ENCODE measurements around the gene TLR6.

TLR6 gene

DNA sequence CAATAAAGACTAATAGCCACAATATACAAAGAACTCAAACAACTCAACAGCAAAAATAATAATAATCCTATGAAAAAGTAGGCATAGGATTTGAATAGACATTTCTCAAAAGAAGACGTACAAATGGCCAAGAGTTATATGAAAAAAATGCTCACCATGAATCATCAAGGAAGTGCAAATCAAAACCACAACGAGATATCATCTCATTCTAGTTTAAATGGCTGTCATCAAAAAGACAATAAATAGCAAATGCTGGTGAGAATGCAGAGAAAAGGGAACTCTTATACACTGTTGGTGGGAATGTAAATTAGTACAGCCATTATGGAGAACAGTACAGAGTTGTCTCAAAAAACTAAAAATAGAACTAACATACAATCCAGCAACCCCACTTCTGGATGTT lies 18.8 kb downstream of the TLR6 start:
- no peaks in the 10 kb centered on the region for H3K9me3 ChIP-seq (ENCODE audit: control insufficient read depth, insufficient read depth, low read depth, low read length)
- no peak overlapping the region for H3K4me3 ChIP-seq (ENCODE audit: low read depth, low read length)
- H3K9ac ChIP-seq (ENCODE audit: low read length): no peak overlapping the region

DNA sequence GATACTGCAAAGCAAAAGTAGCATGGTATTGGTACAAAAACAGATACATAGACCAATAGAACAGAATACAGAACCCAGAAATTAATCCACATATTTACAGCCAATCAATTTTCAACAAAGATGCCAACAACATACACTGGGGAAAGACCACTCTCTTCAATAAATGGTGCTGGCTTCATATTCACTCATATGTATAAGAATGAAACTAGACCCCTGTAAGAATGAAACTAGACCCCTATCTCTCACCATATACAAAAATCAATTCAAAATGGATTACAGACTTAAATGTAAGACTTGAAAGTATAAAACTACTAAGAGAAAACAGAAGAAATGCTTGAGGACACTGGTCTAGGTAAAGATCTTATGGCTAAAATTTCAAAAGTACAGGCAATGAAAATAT lies 19.3 kb downstream of the TLR6 start:
- no peaks in the 10 kb centered on the region for H3K36me3 ChIP-seq (ENCODE audit: control insufficient read depth, insufficient read depth, low read length)
- H3K27ac ChIP-seq (ENCODE audit: low read depth, low read length): no peak overlapping the region
- no peak overlapping the region for H3K9ac ChIP-seq (ENCODE audit: low read length)
- no peak overlapping the region for H3K4me3 ChIP-seq (ENCODE audit: low read depth, low read length)
- H3K9me3 ChIP-seq (ENCODE audit: control insufficient read depth, insufficient read depth, low read depth, low read length): no peaks in the 10 kb centered on the region
- H3K27me3 ChIP-seq (ENCODE audit: control insufficient read depth, insufficient read depth, low read length): no peaks in the 10 kb centered on the region
- no peaks in the 10 kb centered on the region for H3K4me1 ChIP-seq (ENCODE audit: control insufficient read depth, insufficient read depth, low read length)

More for the DNA sequence above, 18.8 kb downstream of the TLR6 start:
- no peaks in the 10 kb centered on the region for H3K27me3 ChIP-seq (ENCODE audit: control insufficient read depth, insufficient read depth, low read length)
- no peak overlapping the region for H3K27ac ChIP-seq (ENCODE audit: low read depth, low read length)
- H3K36me3 ChIP-seq (ENCODE audit: control insufficient read depth, insufficient read depth, low read length): no peaks in the 10 kb centered on the region
- H3K4me1 ChIP-seq (ENCODE audit: control insufficient read depth, insufficient read depth, low read length): no peaks in the 10 kb centered on the region

DNA sequence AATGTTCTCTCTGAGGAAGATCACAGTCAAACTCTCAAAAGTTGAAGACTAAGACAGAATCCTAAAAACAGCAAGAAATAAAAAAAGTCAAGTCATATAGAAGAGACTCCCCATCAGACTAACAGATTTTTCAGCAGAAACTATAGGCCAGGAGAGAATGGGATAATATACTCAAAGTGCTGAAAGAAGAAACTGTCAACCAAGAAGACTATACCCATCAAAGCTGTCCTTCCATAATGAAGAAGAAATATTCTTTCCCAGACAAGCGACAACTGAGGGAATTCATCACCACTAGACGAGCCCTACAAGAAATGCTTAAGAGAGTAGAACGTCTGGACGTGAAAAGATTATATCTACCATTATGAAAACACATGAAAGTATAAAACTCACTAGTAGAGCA lies 22.0 kb downstream of the TLR6 start:
- Histone ChIP-seq H3K4me3 (ENCODE audit: low read depth, low read length) (no peak overlapping the region), H3K27me3 (ENCODE audit: control insufficient read depth, insufficient read depth, low read length) (no peaks in the 10 kb centered on the region), H3K36me3 (ENCODE audit: control insufficient read depth, insufficient read depth, low read length) (no peaks in the 10 kb centered on the region), H3K9me3 (ENCODE audit: control insufficient read depth, insufficient read depth, low read depth, low read length) (no peaks in the 10 kb centered on the region), H3K9ac (ENCODE audit: low read length) (no peak overlapping the region), H3K27ac (ENCODE audit: low read depth, low read length) (no peak overlapping the region), H3K4me1 (ENCODE audit: control insufficient read depth, insufficient read depth, low read length) (no peaks in the 10 kb centered on the region)

DNA sequence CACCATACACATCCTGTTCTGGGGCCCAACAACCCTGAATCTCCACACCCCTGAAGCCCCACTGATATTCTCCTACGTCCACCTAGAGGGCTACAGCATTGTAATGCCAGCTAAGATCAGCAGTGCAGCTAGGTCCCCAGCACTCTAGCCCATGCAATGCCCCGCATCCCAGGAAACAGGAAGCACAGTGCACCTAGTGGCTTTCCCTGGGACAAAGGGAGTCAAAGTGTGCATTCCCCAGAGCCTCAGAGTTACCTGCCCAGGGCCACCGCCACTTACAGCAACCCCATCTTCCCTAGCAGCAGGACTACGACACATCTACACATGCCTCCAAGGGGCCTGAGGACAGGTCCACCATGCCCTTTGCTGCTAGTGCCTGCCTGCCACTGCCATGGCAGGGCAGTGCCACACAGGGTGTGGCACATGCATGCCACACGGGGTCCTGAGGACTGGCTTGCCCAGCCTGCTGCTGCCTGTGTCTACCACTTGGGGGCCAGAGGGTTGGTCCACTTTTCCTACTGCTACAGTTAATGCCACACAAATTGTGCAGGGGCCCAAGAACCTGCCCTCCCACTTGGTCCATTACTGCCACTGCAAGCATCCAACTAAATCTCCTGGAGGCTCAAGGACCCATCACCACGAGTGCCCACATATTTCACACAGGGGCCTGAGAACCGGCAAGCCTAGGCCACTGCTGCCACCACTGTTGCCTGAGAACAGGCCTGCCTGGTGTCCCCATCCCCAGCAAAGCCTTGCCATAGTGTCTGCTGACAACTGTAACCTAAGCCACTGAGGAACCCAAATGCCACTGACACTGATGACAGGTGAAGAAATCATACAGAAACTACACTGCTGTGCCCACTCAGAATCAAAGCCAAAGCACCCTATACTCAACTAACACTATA lies 23.7 kb downstream of the TLR6 start:
- Histone ChIP-seq H3K9me3 (ENCODE audit: control insufficient read depth, insufficient read depth, low read depth, low read length) (no peaks in the 10 kb centered on the region), H3K4me3 (ENCODE audit: low read depth, low read length) (no peak overlapping the region), H3K36me3 (ENCODE audit: control insufficient read depth, insufficient read depth, low read length) (no peaks in the 10 kb centered on the region), H3K4me1 (ENCODE audit: control insufficient read depth, insufficient read depth, low read length) (no peaks in the 10 kb centered on the region), H3K27me3 (ENCODE audit: control insufficient read depth, insufficient read depth, low read length) (no peaks in the 10 kb centered on the region), H3K27ac (ENCODE audit: low read depth, low read length) (no peak overlapping the region), H3K9ac (ENCODE audit: low read length) (no peak overlapping the region)

DNA sequence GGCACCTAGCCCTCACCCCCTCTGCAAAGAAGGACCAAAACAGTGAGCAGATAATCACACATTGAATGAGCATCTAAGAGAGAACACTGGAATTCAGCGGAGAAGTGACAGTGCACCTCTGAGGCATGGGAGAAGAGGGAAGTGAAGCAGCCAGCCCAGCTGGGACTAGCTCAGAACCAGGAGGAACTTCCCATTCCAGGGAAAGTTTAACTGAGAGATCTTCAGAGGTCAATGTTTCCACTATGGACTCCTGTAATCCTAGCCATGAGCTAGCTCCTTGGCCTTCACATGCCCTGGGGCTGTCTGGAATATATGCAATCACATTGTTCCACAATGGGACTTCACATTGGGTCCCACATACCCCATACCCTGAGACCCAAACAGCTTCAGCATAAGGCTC lies 24.4 kb downstream of the TLR6 start:
- Histone ChIP-seq H3K9me3 (ENCODE audit: control insufficient read depth, insufficient read depth, low read depth, low read length) (no peaks in the 10 kb centered on the region), H3K4me1 (ENCODE audit: control insufficient read depth, insufficient read depth, low read length) (no peaks in the 10 kb centered on the region), H3K27ac (ENCODE audit: low read depth, low read length) (no peak overlapping the region), H3K36me3 (ENCODE audit: control insufficient read depth, insufficient read depth, low read length) (no peaks in the 10 kb centered on the region), H3K9ac (ENCODE audit: low read length) (no peak overlapping the region), H3K4me3 (ENCODE audit: low read depth, low read length) (no peak overlapping the region), H3K27me3 (ENCODE audit: control insufficient read depth, insufficient read depth, low read length) (no peaks in the 10 kb centered on the region)

DNA sequence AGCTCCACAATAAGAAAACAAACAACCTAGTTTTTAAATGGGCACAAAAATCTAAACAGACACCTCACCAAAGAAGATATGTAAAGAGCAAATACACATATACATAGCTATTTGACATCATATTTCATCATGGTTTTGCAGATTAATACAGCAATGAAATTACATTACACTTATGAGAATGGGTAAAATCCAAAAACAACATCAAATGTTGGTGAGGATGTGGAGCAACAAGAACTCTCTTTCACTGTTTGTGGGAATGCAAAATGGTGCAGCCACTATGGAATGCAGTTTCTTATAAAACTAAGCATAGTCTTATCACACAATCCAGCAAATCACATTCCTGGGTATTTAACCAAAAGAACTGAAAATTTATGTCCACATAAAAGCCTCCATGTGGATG lies 25.0 kb downstream of the TLR6 start:
- Histone ChIP-seq H3K4me1 (ENCODE audit: control insufficient read depth, insufficient read depth, low read length) (no peaks in the 10 kb centered on the region), H3K36me3 (ENCODE audit: control insufficient read depth, insufficient read depth, low read length) (no peaks in the 10 kb centered on the region), H3K4me3 (ENCODE audit: low read depth, low read length) (no peak overlapping the region), H3K27me3 (ENCODE audit: control insufficient read depth, insufficient read depth, low read length) (no peaks in the 10 kb centered on the region), H3K9ac (ENCODE audit: low read length) (no peak overlapping the region), H3K9me3 (ENCODE audit: control insufficient read depth, insufficient read depth, low read depth, low read length) (no peaks in the 10 kb centered on the region), H3K27ac (ENCODE audit: low read depth, low read length) (no peak overlapping the region)

DNA sequence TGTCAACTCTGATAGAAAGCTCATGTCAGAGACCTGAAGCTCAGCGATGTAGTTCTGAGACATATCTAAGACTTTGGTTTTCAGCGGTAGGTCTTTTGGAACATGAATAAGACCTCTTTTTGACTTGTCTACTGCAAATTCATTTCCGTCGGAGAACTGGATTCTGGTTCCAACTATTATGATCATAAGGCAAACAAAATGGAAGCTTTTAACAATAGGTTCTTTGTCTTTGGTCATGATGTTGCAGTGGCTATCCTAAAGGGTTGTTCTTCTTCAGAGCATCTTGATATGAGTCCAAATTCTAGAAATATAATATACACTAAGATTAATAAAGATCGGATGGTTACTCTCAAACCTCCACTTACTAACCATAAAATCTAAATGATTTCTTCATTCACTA lies 27.4 kb downstream of the TLR6 start:
- Histone ChIP-seq H3K4me1 (ENCODE audit: control insufficient read depth, insufficient read depth, low read length) (no peaks in the 10 kb centered on the region), H3K36me3 (ENCODE audit: control insufficient read depth, insufficient read depth, low read length) (no peaks in the 10 kb centered on the region), H3K4me3 (ENCODE audit: low read depth, low read length) (no peak overlapping the region), H3K27ac (ENCODE audit: low read depth, low read length) (no peak overlapping the region), H3K9ac (ENCODE audit: low read length) (no peak overlapping the region), H3K9me3 (ENCODE audit: control insufficient read depth, insufficient read depth, low read depth, low read length) (no peaks in the 10 kb centered on the region), H3K27me3 (ENCODE audit: control insufficient read depth, insufficient read depth, low read length) (no peaks in the 10 kb centered on the region)

DNA sequence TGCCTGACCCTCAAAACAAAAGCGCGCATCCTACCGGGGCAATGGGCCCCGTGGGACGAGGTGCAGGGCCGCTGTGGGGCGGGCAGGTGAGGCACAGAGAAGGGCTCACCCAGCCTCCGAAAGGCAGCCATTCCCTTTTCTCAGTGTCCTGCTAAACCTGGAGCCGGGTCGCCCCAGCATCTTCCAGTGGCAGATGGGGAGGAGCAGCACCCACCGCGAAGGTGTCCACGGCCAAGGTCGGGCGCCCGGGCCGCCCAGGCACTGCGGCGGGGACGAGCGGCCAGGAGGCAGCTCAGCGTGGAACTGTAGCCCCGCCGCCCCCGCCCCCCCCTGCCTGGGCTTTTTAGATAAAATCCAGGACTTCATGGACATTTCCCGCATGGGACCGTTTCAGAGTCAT lies 32.9 kb downstream of the TLR6 start:
- Histone ChIP-seq H3K4me1 (ENCODE audit: control insufficient read depth, insufficient read depth, low read length) (no peaks in the 10 kb centered on the region), H3K9me3 (ENCODE audit: control insufficient read depth, insufficient read depth, low read depth, low read length) (peaks cover 17% of the 10 kb centered on the region), H3K4me3 (ENCODE audit: low read depth, low read length) (no peak overlapping the region), H3K27ac (ENCODE audit: low read depth, low read length) (no peak overlapping the region), H3K36me3 (ENCODE audit: control insufficient read depth, insufficient read depth, low read length) (no peaks in the 10 kb centered on the region), H3K27me3 (ENCODE audit: control insufficient read depth, insufficient read depth, low read length) (no peaks in the 10 kb centered on the region), H3K9ac (ENCODE audit: low read length) (no peak overlapping the region)

DNA sequence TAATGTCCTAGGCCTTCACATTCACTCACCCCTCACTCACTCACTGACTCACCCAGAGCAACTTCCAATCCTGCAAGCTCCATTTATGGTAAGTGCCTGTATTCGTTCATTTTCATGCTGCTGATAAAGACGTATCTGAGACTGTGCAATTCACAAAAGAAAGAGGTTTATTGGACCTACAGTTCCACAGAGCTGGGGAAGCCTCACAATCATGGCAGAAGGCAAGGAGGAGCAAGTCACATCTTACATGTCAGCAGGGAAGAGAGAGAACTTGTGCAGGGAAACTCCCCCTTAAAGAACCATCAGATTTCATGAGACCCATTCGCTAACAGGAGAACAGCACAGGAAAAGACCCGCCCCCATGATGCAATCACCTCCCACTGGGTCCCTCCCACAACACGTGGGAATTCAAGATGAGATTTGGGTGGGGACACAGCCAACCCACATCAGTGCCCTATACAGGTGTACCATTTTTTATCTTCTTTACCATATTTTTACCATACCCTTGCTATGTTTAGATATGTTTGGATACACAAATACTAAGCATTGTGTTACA lies 33.8 kb downstream of the TLR6 start:
- H3K9ac ChIP-seq (ENCODE audit: low read length): no peak overlapping the region
- no peaks in the 10 kb centered on the region for H3K4me1 ChIP-seq (ENCODE audit: control insufficient read depth, insufficient read depth, low read length)
- H3K27me3 ChIP-seq (ENCODE audit: control insufficient read depth, insufficient read depth, low read length): no peaks in the 10 kb centered on the region
- H3K27ac ChIP-seq (ENCODE audit: low read depth, low read length): no peak overlapping the region
- no peaks in the 10 kb centered on the region for H3K36me3 ChIP-seq (ENCODE audit: control insufficient read depth, insufficient read depth, low read length)
- peaks cover 17% of the 10 kb centered on the region for H3K9me3 ChIP-seq (ENCODE audit: control insufficient read depth, insufficient read depth, low read depth, low read length)
- no peak overlapping the region for H3K4me3 ChIP-seq (ENCODE audit: low read depth, low read length)

DNA sequence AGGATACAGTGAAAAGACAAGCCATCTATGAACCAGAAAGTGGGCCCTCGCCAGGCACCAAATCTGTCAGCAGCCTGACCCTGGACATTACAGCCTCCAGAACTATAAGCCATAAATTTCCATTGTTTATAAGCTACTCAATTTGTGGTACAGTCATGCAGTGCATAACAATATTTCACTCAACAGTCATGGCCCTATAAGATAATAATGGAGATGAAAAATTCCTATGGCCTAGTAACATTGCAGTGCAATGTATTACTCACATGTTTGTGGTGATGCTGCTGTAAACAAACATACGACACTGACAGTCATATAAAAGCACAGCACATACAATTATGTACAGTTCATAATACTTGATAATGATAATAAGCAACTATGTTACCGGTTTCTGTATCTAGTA lies 34.9 kb downstream of the TLR6 start:
- no peak overlapping the region for H3K9ac ChIP-seq (ENCODE audit: low read length)
- no peak overlapping the region for H3K4me3 ChIP-seq (ENCODE audit: low read depth, low read length)
- H3K36me3 ChIP-seq (ENCODE audit: control insufficient read depth, insufficient read depth, low read length): no peaks in the 10 kb centered on the region
- no peak overlapping the region for H3K27ac ChIP-seq (ENCODE audit: low read depth, low read length)
- H3K4me1 ChIP-seq (ENCODE audit: control insufficient read depth, insufficient read depth, low read length): no peaks in the 10 kb centered on the region
- H3K9me3 ChIP-seq (ENCODE audit: control insufficient read depth, insufficient read depth, low read depth, low read length): peaks cover 17% of the 10 kb centered on the region
- H3K27me3 ChIP-seq (ENCODE audit: control insufficient read depth, insufficient read depth, low read length): no peaks in the 10 kb centered on the region

DNA sequence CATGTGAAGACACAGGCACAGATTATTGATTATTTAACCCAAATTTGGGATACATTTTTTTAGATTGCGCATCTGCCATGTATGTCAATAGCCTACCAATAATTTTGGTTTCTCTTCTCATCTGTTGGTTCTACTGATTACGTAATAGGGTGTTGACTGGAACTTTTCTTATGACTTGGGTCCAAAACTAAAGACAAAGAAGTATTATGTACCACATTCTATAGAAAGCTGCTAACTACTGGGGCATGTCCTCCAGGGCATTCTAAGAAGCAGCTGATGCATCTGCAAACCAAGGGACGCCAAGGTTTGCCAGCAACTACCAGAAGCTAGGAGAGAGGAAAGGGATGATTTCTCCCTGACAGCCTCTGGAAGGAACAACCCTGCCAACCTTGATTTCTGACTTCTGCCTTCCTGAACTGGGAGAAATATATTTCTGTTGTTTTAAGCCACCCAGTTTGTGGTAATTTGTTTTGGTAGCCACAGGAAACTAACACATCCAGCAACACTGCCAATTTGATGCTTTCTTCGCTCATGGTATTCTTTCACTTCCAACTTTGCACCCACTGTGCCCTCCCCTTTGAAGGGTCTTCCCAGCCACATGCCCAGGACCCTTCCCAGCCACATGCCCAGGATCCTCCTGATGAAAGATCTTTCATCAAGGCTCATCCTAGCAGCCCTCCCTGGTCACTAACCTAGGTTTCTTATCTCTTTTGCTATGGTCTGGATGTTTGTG lies 36.1 kb downstream of the TLR6 start:
- H3K27ac ChIP-seq (ENCODE audit: low read depth, low read length): no peak overlapping the region
- no peak overlapping the region for H3K9ac ChIP-seq (ENCODE audit: low read length)
- H3K4me1 ChIP-seq (ENCODE audit: control insufficient read depth, insufficient read depth, low read length): no peaks in the 10 kb centered on the region
- H3K9me3 ChIP-seq (ENCODE audit: control insufficient read depth, insufficient read depth, low read depth, low read length): peaks cover 18% of the 10 kb centered on the region
- H3K4me3 ChIP-seq (ENCODE audit: low read depth, low read length): no peak overlapping the region
- H3K27me3 ChIP-seq (ENCODE audit: control insufficient read depth, insufficient read depth, low read length): no peaks in the 10 kb centered on the region
- H3K36me3 ChIP-seq (ENCODE audit: control insufficient read depth, insufficient read depth, low read length): no peaks in the 10 kb centered on the region
